HEK293 (cell line): Measurements from ENCODE around the gene NFE2L2.

Experiments used
- CTCF ChIA-PET: fragments of 350-600 bp; formaldehyde crosslinking; extraction: SDS; loops from one replicate; lab custom pipeline; 2021; ENCODE audit warnings: antibody characterized with exemption; lab: Yijun Ruan, JAX
- POLR2A ChIA-PET: fragments of 300-600 bp; formaldehyde crosslinking; extraction: SDS; loops from one replicate; lab custom pipeline; 2020; ENCODE audit warnings: antibody characterized with exemption, inconsistent platforms; lab: Yijun Ruan, JAX
- H3K27ac ChIP-seq: fragments of 200-500 bp; sonication (Bioruptor generic); 2 replicates; pipeline ENCODE4 v1.5.1; 2014; ENCODE audit warnings: low read depth, low read length, control low read depth, inconsistent platforms; ENCODE audit errors: extremely low read depth
- H3K36me3 ChIP-seq, 2 experiments: fragments of 200-500 bp in 1 of 2; sonication (Bioruptor generic) in 1 of 2; 1 replicate in 1 of 2; 2 replicates in 1 of 2; pipeline ENCODE4 v1.5.1; 2014 to 2017; ENCODE audit warnings: inconsistent platforms in 2 of 2, low read length in 2 of 2; ENCODE audit not compliant: control insufficient read depth in 2 of 2, insufficient read depth in 1 of 2
- H3K4me1 ChIP-seq: fragments of 200-500 bp; sonication (Bioruptor generic); 2 replicates; pipeline ENCODE4 v1.5.1; 2014; ENCODE audit warnings: mild to moderate bottlenecking, low read length, inconsistent platforms; ENCODE audit not compliant: control insufficient read depth, insufficient read depth
- H3K4me3 ChIP-seq: 2 replicates; pipeline ENCODE4 v1.5.1; 2011; ENCODE audit warnings: low read depth, mild to moderate bottlenecking, control low read depth, low read length, moderate library complexity
- H3K9me3 ChIP-seq: fragments of 200-500 bp; sonication (Bioruptor generic); 2 replicates; pipeline ENCODE4 v1.5.1; 2014; ENCODE audit warnings: low read depth, low read length, inconsistent platforms; ENCODE audit not compliant: control insufficient read depth, insufficient read depth
- BCL6B ChIP-seq: fragments of 450-650 bp; formaldehyde crosslinking; IDR thresholded peaks from 2 replicates; pipeline ENCODE4 v1.5.1; 2017; ENCODE audit warnings: missing biosample characterization, missing genetic modification characterization
- SCRT1 ChIP-seq: fragments of 450-650 bp; formaldehyde crosslinking; IDR thresholded peaks from 2 replicates; pipeline ENCODE4 v1.5.1; 2016; ENCODE audit warnings: missing biosample characterization, missing genetic modification characterization, borderline replicate concordance
- ZBTB48 ChIP-seq: fragments of 450-650 bp; formaldehyde crosslinking; IDR thresholded peaks from 2 replicates; pipeline ENCODE4 v1.5.1; 2016; ENCODE audit warnings: missing biosample characterization, missing genetic modification characterization
- ZEB2 ChIP-seq: fragments of 450-650 bp; formaldehyde crosslinking; IDR thresholded peaks from 2 replicates; pipeline ENCODE4 v1.5.1; 2016; ENCODE audit warnings: missing biosample characterization, missing genetic modification characterization
- ZNF132 ChIP-seq: fragments of 450-650 bp; formaldehyde crosslinking; IDR thresholded peaks from 2 replicates; pipeline ENCODE4 v1.5.1; 2017; ENCODE audit warnings: missing biosample characterization, missing genetic modification characterization, borderline replicate concordance
- ZNF175 ChIP-seq: fragments of 450-650 bp; formaldehyde crosslinking; IDR thresholded peaks from 2 replicates; pipeline ENCODE4 v1.5.1; 2016; ENCODE audit warnings: missing biosample characterization, missing genetic modification characterization
- ZNF184 ChIP-seq: fragments of 450-650 bp; IDR thresholded peaks from 2 replicates; pipeline ENCODE4 v1.5.1; 2018; ENCODE audit warnings: missing biosample characterization, mild to moderate bottlenecking, missing genetic modification characterization
- ZNF19 ChIP-seq: fragments of 450-650 bp; formaldehyde crosslinking; IDR thresholded peaks from 2 replicates; pipeline ENCODE4; 2016; ENCODE audit warnings: missing biosample characterization, missing genetic modification characterization, low read depth
- ZNF221 ChIP-seq: fragments of 450-650 bp; formaldehyde crosslinking; IDR thresholded peaks from 2 replicates; pipeline ENCODE4 v1.5.1; 2017; ENCODE audit warnings: missing biosample characterization, missing genetic modification characterization, borderline replicate concordance
- ZNF274 ChIP-seq, 2 experiments: fragments of 200-500 bp in 1 of 2; fragments of 450-650 bp in 1 of 2; sonication (Bioruptor generic) in 1 of 2; formaldehyde crosslinking in 1 of 2; IDR thresholded peaks; 2 replicates each; pipeline versions ENCODE4 v1.5.1 to v1.6.1; 2014 to 2016; ENCODE audit warnings: borderline replicate concordance in 1 of 2, inconsistent platforms in 1 of 2, low read length in 1 of 2, missing biosample characterization in 1 of 2, missing genetic modification characterization in 1 of 2
- ZNF335 ChIP-seq: fragments of 450-650 bp; formaldehyde crosslinking; conservative IDR thresholded peaks from 2 replicates; pipeline ENCODE4 v1.5.1; 2016; ENCODE audit warnings: missing biosample characterization, missing genetic modification characterization
- ZNF391 ChIP-seq: fragments of 450-650 bp; formaldehyde crosslinking; IDR thresholded peaks from 2 replicates; pipeline ENCODE4 v1.5.1; 2016; ENCODE audit warnings: low read depth, missing biosample characterization, missing genetic modification characterization, borderline replicate concordance
- ZNF394 ChIP-seq: fragments of 450-650 bp; formaldehyde crosslinking; IDR thresholded peaks from 2 replicates; pipeline ENCODE4 v1.5.1; 2016; ENCODE audit warnings: missing biosample characterization, missing genetic modification characterization, mild to moderate bottlenecking, moderate library complexity, borderline replicate concordance
- ZNF501 ChIP-seq: fragments of 450-650 bp; formaldehyde crosslinking; IDR thresholded peaks from 2 replicates; pipeline ENCODE4 v1.5.1; 2016; ENCODE audit warnings: missing biosample characterization, missing genetic modification characterization
- ZNF514 ChIP-seq: fragments of 450-650 bp; formaldehyde crosslinking; IDR thresholded peaks from 2 replicates; pipeline ENCODE4 v1.5.1; 2016; ENCODE audit warnings: missing biosample characterization, missing genetic modification characterization
- ZNF529 ChIP-seq: fragments of 450-650 bp; formaldehyde crosslinking; IDR thresholded peaks from 2 replicates; pipeline ENCODE4 v1.5.1; 2017; ENCODE audit warnings: missing genetic modification characterization, missing biosample characterization; ENCODE audit not compliant: insufficient replicate concordance
- ZNF560 ChIP-seq: fragments of 450-650 bp; formaldehyde crosslinking; IDR thresholded peaks from 2 replicates; pipeline ENCODE4 v1.5.1; 2017; ENCODE audit warnings: missing biosample characterization, missing genetic modification characterization, borderline replicate concordance
- ZNF785 ChIP-seq: fragments of 450-650 bp; formaldehyde crosslinking; IDR thresholded peaks from 2 replicates; pipeline ENCODE4 v1.5.1; 2016; ENCODE audit warnings: missing biosample characterization, missing genetic modification characterization
- ZNF843 ChIP-seq: fragments of 450-650 bp; formaldehyde crosslinking; IDR thresholded peaks from 2 replicates; pipeline ENCODE4 v1.5.1; 2016; ENCODE audit warnings: missing biosample characterization, missing genetic modification characterization
- ZSCAN16 ChIP-seq: fragments of 450-650 bp; formaldehyde crosslinking; IDR thresholded peaks from 2 replicates; pipeline ENCODE4 v1.5.1; 2016; ENCODE audit warnings: missing biosample characterization, missing genetic modification characterization
- ZSCAN30 ChIP-seq: fragments of 450-650 bp; IDR thresholded peaks from 2 replicates; pipeline ENCODE4 v1.5.1; 2018; ENCODE audit warnings: missing biosample characterization, mild to moderate bottlenecking, missing genetic modification characterization, moderate library complexity

Gene NFE2L2

DNA sequence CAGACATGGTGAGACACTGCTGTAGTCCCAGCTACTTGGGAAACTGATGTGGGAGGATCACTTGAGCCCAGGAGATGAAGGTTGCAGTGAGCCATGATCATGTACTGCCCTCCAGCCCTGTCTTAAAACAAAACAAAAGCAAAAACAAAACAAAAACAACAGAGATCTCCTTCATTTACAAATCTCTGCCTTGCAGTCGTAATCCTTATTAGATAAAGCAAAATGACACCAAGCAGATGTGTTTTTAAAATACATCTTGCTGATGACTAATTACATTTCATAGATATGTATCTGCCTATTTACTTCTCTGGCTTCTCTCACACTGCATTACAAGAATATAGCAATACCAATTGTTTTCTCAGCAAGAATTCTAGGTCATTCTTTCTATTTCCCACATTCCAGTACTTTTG is 22.8 kb downstream of the NFE2L2 start (continued):
- TF ChIP-seq SCRT1 (tag by site-specific recombination) (no peak), ZNF785 (no peak), ZNF843 (tag by site-specific recombination) (no peak), ZNF529 (tag by site-specific recombination) (no peak), ZNF501 (tag by site-specific recombination) (no peak), ZNF335 (no peak), ZNF274 (IDR thresholded peaks at IDR 0.05; ENCODE audit: low read length) (no peak), ZNF274 (tag by site-specific recombination; IDR thresholded peaks at IDR 0.05; ENCODE audit: borderline replicate concordance) (no peak)

DNA sequence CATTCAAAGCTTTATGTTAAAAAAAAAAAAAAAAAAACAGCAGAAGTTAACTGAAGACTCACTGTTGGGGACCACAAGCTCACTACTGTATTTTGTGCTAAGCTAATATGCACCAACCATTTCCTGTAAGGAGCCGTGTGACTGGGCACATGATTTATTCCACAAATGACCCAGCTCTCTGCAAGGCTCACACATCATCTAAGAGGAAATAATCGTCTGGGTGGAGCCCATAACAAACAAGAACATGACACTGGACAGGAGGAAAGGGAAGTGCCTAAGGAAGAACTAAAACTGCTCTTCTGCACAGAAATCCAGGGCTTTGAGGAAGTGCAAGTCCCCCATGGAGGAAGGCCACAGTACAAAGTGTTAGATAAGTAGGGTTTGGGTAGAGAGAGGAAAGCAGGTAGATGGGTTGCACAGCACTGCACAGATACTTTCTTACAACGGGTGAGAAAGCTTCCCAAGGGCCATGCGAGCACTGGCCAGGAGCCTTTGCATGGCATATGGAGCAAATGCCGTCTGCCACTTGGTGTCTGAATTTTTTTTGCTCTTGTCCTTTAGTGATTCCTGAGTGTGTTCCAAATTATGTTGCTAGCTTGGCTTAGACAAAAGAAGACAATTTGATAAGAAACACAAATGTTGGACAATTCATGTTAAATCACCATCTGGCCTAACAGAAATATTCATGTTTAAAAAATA is 24.4 kb downstream of the NFE2L2 start:
- Histone ChIP-seq H3K4me1 (peaks cover 30% of the 10 kb centered on the region), H3K27ac (no peak overlapping the region), H3K36me3 (no peaks in the 10 kb centered on the region; a peak in 1 of 3 replicates), H3K4me3 (no peak overlapping the region), H3K9me3 (no peaks in the 10 kb centered on the region)
- CTCF ChIA-PET = interaction anchor here (1.0 to 4.5 kb wide), 5 partner anchors 14 to 489 kb away, joined by 3 to 33 read pairs (median 7); partner anchors contain the start of gene NFE2L2
- TF ChIP-seq ZNF175 (no peak), ZNF19 (tag by site-specific recombination) (no peak), ZBTB48 (tag by site-specific recombination) (no peak), BCL6B (tag by site-specific recombination) (no peak), ZNF394 (tag by site-specific recombination) (no peak), ZSCAN30 (tag by site-specific recombination) (no peak)
- POLR2A ChIA-PET = interaction anchor here (1.4 to 3.3 kb wide), 2 partner anchors 23 to 24 kb away, joined by 3 to 18 read pairs; partner anchors contain the start of gene NFE2L2

GRCh38 chr2:177239053-177239452 is 25.5 kb downstream of the NFE2L2 start:
- Histone ChIP-seq H3K9me3 (no peaks in the 10 kb centered on the region), H3K36me3 (peaks cover 3% of the 10 kb centered on the region in 2 experiments; a peak in 2 of 3 replicates), H3K27ac (no peak overlapping the region), H3K4me1 (peaks cover 27% of the 10 kb centered on the region), H3K4me3 (no peak overlapping the region)
- POLR2A ChIA-PET = interaction anchor here (0.6 to 3.3 kb wide), 2 partner anchors 25 to 75 kb away, joined by 3 to 18 read pairs; partner anchors contain the start of gene NFE2L2
- CTCF ChIA-PET = interaction anchor here (3.9 to 4.5 kb wide), 2 partner anchors 15 to 25 kb away, joined by 16 to 33 read pairs; partner anchors contain the start of gene NFE2L2
- TF ChIP-seq ZEB2 (tag by site-specific recombination) (no peak), ZSCAN16 (tag by site-specific recombination) (no peak)

- TF ChIP-seq ZNF184 (no peak), ZNF221 (tag by site-specific recombination) (no peak), ZNF391 (tag by site-specific recombination) (no peak), ZNF132 (tag by site-specific recombination) (no peak), ZNF514 (tag by site-specific recombination) (no peak), ZNF560 (no peak)
- Histone ChIP-seq H3K9me3 (no peaks in the 10 kb centered on the region), H3K4me1 (peaks cover 21% of the 10 kb centered on the region), H3K36me3 (peaks cover 3 to 15% of the 10 kb centered on the region in 2 experiments; a peak in 2 of 3 replicates), H3K4me3 (no peak overlapping the region), H3K27ac (no peak overlapping the region)
- POLR2A ChIA-PET = interaction anchor here (1.6 kb wide), 1 partner anchor 25 kb away, joined by 4 read pairs; no protein-coding TSS in a partner anchor
- CTCF ChIA-PET = interaction anchor here (3.9 to 4.5 kb wide), 2 partner anchors 16 to 26 kb away, joined by 16 to 33 read pairs; partner anchors contain the start of gene NFE2L2
Measured at GRCh38 chr2:177237932-177238331, 26.6 kb downstream of the NFE2L2 start.
